Measurements from ENCODE around the gene SCFD2. TPM values are rescaled to one million over a fixed set of nuclear protein-coding genes. Genes with fewer than 3 reads are reported as not detected.

Gene SCFD2
- total RNA-seq, 1 donor = 24.2 TPM

- H3K27ac ChIP-seq (ENCODE audit: low read depth, low read length) = peak overlapping the region; percentile 54
- H4K20me1 ChIP-seq (ENCODE audit: insufficient read depth, low read length) = no peaks in the 10 kb centered on the region
- no peak for TF ChIP-seq CTCF (IDR thresholded peaks at IDR 0.05; ENCODE audit: extremely low read depth, low read depth, low read length)
These were observed 234.8 kb downstream of the SCFD2 start for GRCh38 chr4:53130896-53131561.

GRCh38 chr4:53128706-53129357 is 237.0 kb downstream of the SCFD2 start:
- H3K4me1 ChIP-seq (ENCODE audit: insufficient read depth, low read length) = peaks cover 16% of the 10 kb centered on the region
- no peaks in the 10 kb centered on the region for H3K27me3 ChIP-seq (ENCODE audit: insufficient read depth, low read length)
- H3K9me3 ChIP-seq (ENCODE audit: low read depth, low read length) = no peaks in the 10 kb centered on the region
- no peaks in the 10 kb centered on the region for H4K20me1 ChIP-seq (ENCODE audit: insufficient read depth, low read length)
- no peak for TF ChIP-seq CTCF (IDR thresholded peaks at IDR 0.05; ENCODE audit: extremely low read depth, low read depth, low read length)
- no peak for DNase-seq (ENCODE audit: insufficient read length, low spot score, missing footprints)
- H2AFZ ChIP-seq (ENCODE audit: low read length) = no peak overlapping the region
- no peak overlapping the region for H3K4me2 ChIP-seq (ENCODE audit: insufficient read depth, low read length)
- H3K27ac ChIP-seq (ENCODE audit: low read depth, low read length) = no peak overlapping the region
- no peaks in the 10 kb centered on the region for H3K36me3 ChIP-seq (ENCODE audit: insufficient read depth, low read length)
- no peak overlapping the region for H3K4me3 ChIP-seq (ENCODE audit: insufficient read depth, low read length)
- H3K79me2 ChIP-seq (ENCODE audit: insufficient read depth, low read length) = no peaks in the 10 kb centered on the region

More at GRCh38 chr4:53130896-53131561, 234.8 kb downstream of the SCFD2 start:
- Histone ChIP-seq H3K4me1 (ENCODE audit: insufficient read depth, low read length) (peaks cover 16% of the 10 kb centered on the region), H3K9me3 (ENCODE audit: low read depth, low read length) (no peaks in the 10 kb centered on the region), H3K27me3 (ENCODE audit: insufficient read depth, low read length) (no peaks in the 10 kb centered on the region), H2AFZ (ENCODE audit: low read length) (no peak overlapping the region), H3K79me2 (ENCODE audit: insufficient read depth, low read length) (no peaks in the 10 kb centered on the region), H3K36me3 (ENCODE audit: insufficient read depth, low read length) (no peaks in the 10 kb centered on the region), H3K4me3 (ENCODE audit: insufficient read depth, low read length) (no peak overlapping the region), H3K4me2 (ENCODE audit: insufficient read depth, low read length) (no peak overlapping the region)
- no peak for DNase-seq (ENCODE audit: insufficient read length, low spot score, missing footprints)

DNA sequence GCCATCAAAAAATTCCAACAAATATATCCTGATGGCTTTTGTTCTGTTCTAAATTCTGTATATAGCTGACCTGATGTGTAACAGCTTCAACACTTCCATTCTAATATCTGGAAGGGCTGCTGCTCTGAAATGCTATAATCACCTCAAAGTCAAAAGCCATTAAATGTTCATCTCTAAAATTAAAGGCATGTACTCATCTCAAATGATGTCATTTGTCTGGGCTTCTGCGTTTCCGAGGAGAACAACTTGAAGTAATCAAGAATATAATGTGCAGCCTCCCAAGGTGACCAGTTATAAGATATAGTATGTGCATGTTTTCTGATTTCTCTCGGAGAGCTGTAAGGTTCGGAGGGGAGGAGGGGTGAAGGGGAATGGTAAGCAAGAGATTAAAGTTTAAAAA is 237.6 kb downstream of the SCFD2 start:
- no peak overlapping the region for H3K27ac ChIP-seq (ENCODE audit: low read depth, low read length)
- no peaks in the 10 kb centered on the region for H3K9me3 ChIP-seq (ENCODE audit: low read depth, low read length)
- no peak overlapping the region for H3K4me3 ChIP-seq (ENCODE audit: insufficient read depth, low read length)
- no peaks in the 10 kb centered on the region for H3K36me3 ChIP-seq (ENCODE audit: insufficient read depth, low read length)
- no peaks in the 10 kb centered on the region for H3K27me3 ChIP-seq (ENCODE audit: insufficient read depth, low read length)
- TF ChIP-seq CTCF (IDR thresholded peaks at IDR 0.05; ENCODE audit: extremely low read depth, low read depth, low read length) = no peak
- no peak overlapping the region for H3K4me2 ChIP-seq (ENCODE audit: insufficient read depth, low read length)
- no peaks in the 10 kb centered on the region for H3K79me2 ChIP-seq (ENCODE audit: insufficient read depth, low read length)
- H3K4me1 ChIP-seq (ENCODE audit: insufficient read depth, low read length) = peaks cover 16% of the 10 kb centered on the region
- no peak for DNase-seq (ENCODE audit: insufficient read length, low spot score, missing footprints)
- no peak overlapping the region for H2AFZ ChIP-seq (ENCODE audit: low read length)
- H4K20me1 ChIP-seq (ENCODE audit: insufficient read depth, low read length) = no peaks in the 10 kb centered on the region

DNA sequence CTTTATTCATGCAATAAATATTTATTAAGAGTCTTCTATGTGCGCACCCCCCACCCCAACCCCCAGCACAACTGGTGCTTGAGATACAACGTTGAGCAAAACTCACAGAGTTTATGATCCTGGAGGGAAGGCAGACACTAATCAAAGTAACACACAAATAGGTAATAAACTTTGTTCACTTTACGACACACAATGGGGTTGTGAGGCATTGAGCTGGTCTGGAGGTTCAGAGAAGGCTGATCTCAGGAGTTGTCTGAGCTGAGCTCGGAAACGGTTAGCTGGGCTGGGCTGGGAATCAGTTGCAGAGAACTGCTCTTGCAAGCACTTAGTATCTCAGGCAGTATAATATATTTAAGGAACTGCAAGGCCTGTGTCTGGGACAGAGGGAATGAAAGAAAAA is 238.5 kb downstream of the SCFD2 start:
- no peak for TF ChIP-seq CTCF (IDR thresholded peaks at IDR 0.05; ENCODE audit: extremely low read depth, low read depth, low read length)
- H4K20me1 ChIP-seq (ENCODE audit: insufficient read depth, low read length) = no peaks in the 10 kb centered on the region
- H2AFZ ChIP-seq (ENCODE audit: low read length) = no peak overlapping the region
- H3K27me3 ChIP-seq (ENCODE audit: insufficient read depth, low read length) = no peaks in the 10 kb centered on the region
- H3K36me3 ChIP-seq (ENCODE audit: insufficient read depth, low read length) = no peaks in the 10 kb centered on the region
- H3K4me2 ChIP-seq (ENCODE audit: insufficient read depth, low read length) = no peak overlapping the region
- no peaks in the 10 kb centered on the region for H3K9me3 ChIP-seq (ENCODE audit: low read depth, low read length)
- no peak overlapping the region for H3K4me3 ChIP-seq (ENCODE audit: insufficient read depth, low read length)
- peaks cover 11% of the 10 kb centered on the region for H3K4me1 ChIP-seq (ENCODE audit: insufficient read depth, low read length)
- H3K79me2 ChIP-seq (ENCODE audit: insufficient read depth, low read length) = no peaks in the 10 kb centered on the region
- no peak for DNase-seq (ENCODE audit: insufficient read length, low spot score, missing footprints)
- H3K27ac ChIP-seq (ENCODE audit: low read depth, low read length) = no peak overlapping the region

Measured in osteoblast (primary cell).